IMR-90 (cell line): ENCODE results near the gene BMERB1. TPM values are rescaled to one million over a fixed set of nuclear protein-coding genes. Genes with fewer than 3 reads are reported as not detected.

Source experiments
- ATAC-seq: fragments of 200-7000 bp; cut with Tn5 transposase; 2 replicates; pipeline ENCODE4 v1.9.1; 2020; ENCODE audit warnings: low read depth, mild to moderate bottlenecking, moderate library complexity
- BruUV-seq: library from RNA; stranded (reverse); fragments of 400-500 nt; replicated peaks from 2 replicates; lab custom pipeline; 2021; lab: Mats Ljungman, UMichigan
- CTCF ChIA-PET: fragments of 300-600 bp; formaldehyde crosslinking; extraction: SDS; loops from one replicate; lab custom pipeline; 2021; ENCODE audit warnings: antibody characterized with exemption; lab: Yijun Ruan, JAX
- POLR2A ChIA-PET: fragments of 300-600 bp; sonication (Branson Sonifier 250); formaldehyde crosslinking; loops from one replicate; lab custom pipeline; 2022; ENCODE audit warnings: antibody characterized with exemption; ENCODE audit not compliant: unreplicated experiment; lab: Charles Lee
- DNase-seq: peaks from one replicate; pipeline ENCODE4 v3.0.0; 2013
- H2AFZ ChIP-seq: replicated peaks from 2 replicates; pipeline ENCODE3; 2013; ENCODE audit warnings: low read length, mild to moderate bottlenecking; ENCODE audit not compliant: poor library complexity
- H2AK5ac ChIP-seq: 2 replicates; pipeline ENCODE4 v1.6.1; 2013; ENCODE audit warnings: low read depth, low read length, inconsistent platforms
- H2AK9ac ChIP-seq: replicated peaks from 2 replicates; pipeline ENCODE3; 2013; ENCODE audit warnings: mild to moderate bottlenecking, low read depth, low read length, moderate library complexity; ENCODE audit not compliant: poor library complexity
- H2BK120ac ChIP-seq: 2 replicates; pipeline ENCODE4 v1.6.1; 2013; ENCODE audit warnings: low read depth, low read length, inconsistent platforms
- H2BK15ac ChIP-seq: 3 replicates; pipeline ENCODE4 v1.6.1; 2013; ENCODE audit warnings: low read depth, low read length, inconsistent platforms
- H2BK20ac ChIP-seq: 2 replicates; pipeline ENCODE4 v1.6.1; 2013; ENCODE audit warnings: low read depth, mild to moderate bottlenecking, inconsistent platforms, low read length, moderate library complexity
- H2BK5ac ChIP-seq: 2 replicates; pipeline ENCODE4 v1.6.1; 2013; ENCODE audit warnings: mild to moderate bottlenecking, low read depth, low read length, inconsistent platforms; ENCODE audit not compliant: poor library complexity, severe bottlenecking
- H3K14ac ChIP-seq: replicated peaks from 2 replicates; pipeline ENCODE4 v1.6.1; 2013; ENCODE audit warnings: low read depth, low read length, inconsistent platforms
- H3K18ac ChIP-seq: 2 replicates; pipeline ENCODE4 v1.6.1; 2013; ENCODE audit warnings: low read depth, low read length, control low read depth
- H3K23ac ChIP-seq: 2 replicates; pipeline ENCODE4 v1.6.1; 2013; ENCODE audit warnings: low read depth, low read length, inconsistent platforms
- H3K27ac ChIP-seq: 2 replicates; pipeline ENCODE4 v1.5.1; 2013; ENCODE audit warnings: mild to moderate bottlenecking, control low read depth, low read length; ENCODE audit not compliant: insufficient read depth
- H3K27me3 ChIP-seq: 2 replicates; pipeline ENCODE4 v1.6.1; 2013; ENCODE audit warnings: low read length; ENCODE audit not compliant: control insufficient read depth, insufficient read depth
- H3K36me3 ChIP-seq: 2 replicates; pipeline ENCODE4 v1.6.1; 2013; ENCODE audit warnings: low read length, mixed read lengths; ENCODE audit not compliant: control insufficient read depth, insufficient read depth
- H3K4ac ChIP-seq: 2 replicates; pipeline ENCODE4 v1.6.1; 2013; ENCODE audit warnings: low read depth, low read length, inconsistent platforms
- H3K4me1 ChIP-seq: 2 replicates; pipeline ENCODE4 v1.6.1; 2013; ENCODE audit warnings: low read length, mixed read lengths; ENCODE audit not compliant: control insufficient read depth, insufficient read depth
- H3K4me2 ChIP-seq: 2 replicates; pipeline ENCODE4 v1.6.1; 2013; ENCODE audit warnings: low read depth, mild to moderate bottlenecking, control low read depth, low read length, moderate library complexity
- H3K4me3 ChIP-seq: 2 replicates; pipeline ENCODE4 v1.5.1; 2013; ENCODE audit warnings: low read depth, mild to moderate bottlenecking, control low read depth, low read length, moderate library complexity; ENCODE audit not compliant: insufficient read depth
- H3K56ac ChIP-seq: 2 replicates; pipeline ENCODE4 v1.6.1; 2013; ENCODE audit warnings: low read length, inconsistent platforms; ENCODE audit not compliant: insufficient read depth; ENCODE audit errors: extremely low read depth
- H3K79me1 ChIP-seq, 2 experiments: 2 replicates each; pipeline ENCODE4 v1.6.1; 2013; ENCODE audit warnings: low read length in 2 of 2, inconsistent platforms in 1 of 2, low read depth in 1 of 2
- H3K9ac ChIP-seq: 2 replicates; pipeline ENCODE4 v1.6.1; 2013; ENCODE audit warnings: low read depth, low read length, control low read depth
- H3K9me1 ChIP-seq: 2 replicates; pipeline ENCODE4 v1.6.1; 2013; ENCODE audit warnings: low read length, inconsistent platforms; ENCODE audit not compliant: insufficient read depth
- H3K9me3 ChIP-seq: 2 replicates; pipeline ENCODE4 v1.6.1; 2013; ENCODE audit warnings: low read length; ENCODE audit not compliant: control insufficient read depth, insufficient read depth
- H4K20me1 ChIP-seq: 2 replicates; pipeline ENCODE4 v1.6.1; 2013; ENCODE audit warnings: low read length, inconsistent platforms; ENCODE audit not compliant: insufficient read depth
- H4K5ac ChIP-seq: 2 replicates; pipeline ENCODE4 v1.6.1; 2013; ENCODE audit warnings: mild to moderate bottlenecking, low read depth, low read length, control low read depth
- H4K8ac ChIP-seq, 2 experiments: 2 replicates each; pipeline ENCODE4 v1.6.1; 2013; ENCODE audit warnings: low read depth in 2 of 2, low read length in 2 of 2, control low read depth in 1 of 2, inconsistent platforms in 1 of 2
- H4K91ac ChIP-seq: 2 replicates; pipeline ENCODE4 v1.6.1; 2013; ENCODE audit warnings: low read depth, low read length, inconsistent platforms; ENCODE audit not compliant: insufficient read depth
- BHLHE40 ChIP-seq: fragments of 150-350 bp; IDR thresholded peaks from 2 replicates; pipeline ENCODE4 v1.6.1; 2016; ENCODE audit warnings: mild to moderate bottlenecking, low read depth, low read length
- CEBPB ChIP-seq: IDR thresholded peaks from 2 replicates; pipeline ENCODE4 v1.6.1; 2012; ENCODE audit warnings: low read depth, low read length, improper control_type of control experiment
- CHD1 ChIP-seq: IDR thresholded peaks from 2 replicates; pipeline ENCODE4 v1.6.1; 2012; ENCODE audit warnings: low read depth, low read length, improper control_type of control experiment
- CTCF ChIP-seq: conservative IDR thresholded peaks from 2 replicates; pipeline ENCODE4 v1.5.1; 2012; ENCODE audit warnings: mild to moderate bottlenecking, low read depth, low read length, improper control_type of control experiment
- ELK1 ChIP-seq: fragments of 150-350 bp; IDR thresholded peaks from 2 replicates; pipeline ENCODE4 v1.6.1; 2016; ENCODE audit warnings: low read depth, mild to moderate bottlenecking, low read length, moderate library complexity, borderline replicate concordance
- FOS ChIP-seq: fragments of 150-350 bp; IDR thresholded peaks from 2 replicates; pipeline ENCODE4 v1.6.1; 2016; ENCODE audit warnings: low read depth, low read length
- MAFK ChIP-seq: IDR thresholded peaks from 2 replicates; pipeline ENCODE4 v1.6.1; 2012; ENCODE audit warnings: low read depth, low read length, improper control_type of control experiment
- MAZ ChIP-seq: IDR thresholded peaks from 2 replicates; pipeline ENCODE4 v1.6.1; 2012; ENCODE audit warnings: low read depth, mild to moderate bottlenecking, low read length, improper control_type of control experiment, moderate library complexity, borderline replicate concordance
- MXI1 ChIP-seq: IDR thresholded peaks from 2 replicates; pipeline ENCODE4 v1.6.1; 2012; ENCODE audit warnings: low read depth, mild to moderate bottlenecking, low read length, moderate library complexity, borderline replicate concordance
- NFE2L2 ChIP-seq: fragments of 150-350 bp; IDR thresholded peaks from 2 replicates; pipeline ENCODE4 v1.6.1; 2016; ENCODE audit warnings: low read depth, mild to moderate bottlenecking, low read length
- POLR2A ChIP-seq: IDR thresholded peaks from 2 replicates; pipeline ENCODE4 v1.6.1; 2012; ENCODE audit warnings: mild to moderate bottlenecking, low read depth, low read length
- RAD21 ChIP-seq: IDR thresholded peaks from 2 replicates; pipeline ENCODE4 v1.6.1; 2012; ENCODE audit warnings: low read length, improper control_type of control experiment
- RCOR1 ChIP-seq: IDR thresholded peaks from 2 replicates; pipeline ENCODE4 v1.6.1; 2012; ENCODE audit warnings: mild to moderate bottlenecking, low read length, improper control_type of control experiment; ENCODE audit not compliant: insufficient replicate concordance
- RFX5 ChIP-seq: IDR thresholded peaks from 2 replicates; pipeline ENCODE4 v1.8.0; 2012; ENCODE audit warnings: low read depth, mild to moderate bottlenecking, low read length, moderate library complexity
- SMC3 ChIP-seq: fragments of 150-350 bp; IDR thresholded peaks from 2 replicates; pipeline ENCODE4 v1.6.1; 2016; ENCODE audit warnings: low read depth, mild to moderate bottlenecking, antibody characterized with exemption, low read length, moderate library complexity
- USF2 ChIP-seq: fragments of 150-350 bp; IDR thresholded peaks from 2 replicates; pipeline ENCODE4 v1.6.1; 2017; ENCODE audit warnings: mild to moderate bottlenecking, antibody characterized with exemption, low read length, low read depth
- WGBS, 2 experiments: methylation state at CpG; one replicate each; pipeline versions ENCODE4 v1.1.5 to v1.1.7; 2013; ENCODE audit warnings: missing lambda C conversion rate in 2 of 2; ENCODE audit not compliant: insufficient read length in 1 of 2; ENCODE audit errors: extremely low coverage in 2 of 2; 5-methylcytosine and 5-hydroxymethylcytosine counted together
- dilution Hi-C: fragments of 300-500 bp; cut with HindIII; formaldehyde crosslinking; loops from one replicate; pipeline ENCODE4 v1.14.3; 2018; ENCODE audit warnings: low sequenced_read_pairs; ENCODE audit not compliant: unreplicated experiment
- in situ Hi-C: fragments of 300-500 bp; cut with MboI; formaldehyde crosslinking; loops from 3 replicates; pipeline ENCODE4 v1.14.3; 2019; ENCODE audit warnings: low sequenced_read_pairs, inconsistent platforms, mixed read lengths
- intact Hi-C: fragments of 100-400 bp; cut with micrococcal nuclease; formaldehyde crosslinking; loops from 2 replicates; pipeline ENCODE4 v1.10.0; 2022
- polyA plus RNA-seq, 3 experiments: library from polyadenylated mRNA; depleted of rRNA; stranded (reverse); fragments of >200 nt; gene quantifications; 2 replicates each; pipeline ENCODE4 v1.2.3, GENCODE V29; 2012; ENCODE audit warnings: low replicate concordance in 1 of 3
- total RNA-seq: library from RNA; depleted of rRNA; stranded (reverse); fragments of >200 nt; gene quantifications from 2 replicates; pipeline ENCODE4 v1.2.3, GENCODE V29; 2012

Gene BMERB1
- total and polyA plus RNA-seq, 2 of the 4 experiments (the other 2 are of a cell fraction) = 22.6 to 32.9 TPM

- H3K4me3 ChIP-seq = no peak overlapping the region
- CTCF ChIA-PET = no interaction called here
These were observed 55.8 kb downstream of the BMERB1 start for GRCh38 chr16:15490123-15490711.

More at GRCh38 chr16:15490123-15490711, 55.8 kb downstream of the BMERB1 start:
- intact Hi-C loops (no loop called here), in situ Hi-C loops (no loop called here), dilution Hi-C loops (no loop called here)
- Histone ChIP-seq H3K4me2 (no peak overlapping the region), H2AK5ac (peak overlapping the region; percentile 96), H3K4me1 (peaks cover 22% of the 10 kb centered on the region), H2BK5ac (peak overlapping the region; percentile 69), H3K9me3 (no peaks in the 10 kb centered on the region), H4K20me1 (no peaks in the 10 kb centered on the region), H2BK120ac (peak overlapping the region; percentile 82), H3K36me3 (no peaks in the 10 kb centered on the region), H4K8ac (peak overlapping the region in 1 of 2 experiments; percentile 66; a peak in 1 of 4 replicates), H2BK15ac (peak overlapping the region; percentile 62; the same call in 1 of the 3 replicates), H3K9me1 (peaks cover 32% of the 10 kb centered on the region), H4K91ac (peak overlapping the region; percentile 70), H2BK20ac (peak overlapping the region; percentile 87), H4K5ac (peak overlapping the region; percentile 51), H3K56ac (no peak overlapping the region), H3K9ac (no peak overlapping the region), H2AK9ac (no peak overlapping the region), H3K14ac (peak overlapping the region; percentile 86), H3K27ac (peak overlapping the region; percentile 36), H3K23ac (peak overlapping the region; percentile 31; the same call in 1 of the 2 replicates), H3K79me1 (peaks cover 29 to 63% of the 10 kb centered on the region in 2 experiments), H2AFZ (no peak overlapping the region), H3K18ac (peak overlapping the region; percentile 68), H3K27me3 (no peaks in the 10 kb centered on the region), H3K4ac (peak overlapping the region; percentile 83)
- no TSS peak for BruUV-seq
- DNase-seq (no peak), ATAC-seq (no peak)
- POLR2A ChIA-PET = interaction anchor here (0.6 kb wide), 1 partner anchor 124 kb away, joined by 3 read pairs; no protein-coding TSS in a partner anchor
- no CpG with 5 or more reads among the region's 5 CpGs for WGBS, 2 experiments
- TF ChIP-seq NFE2L2 (no peak), USF2 (no peak), POLR2A (no peak), RAD21 (no peak), MXI1 (no peak), CTCF (no peak), CHD1 (no peak), SMC3 (no peak), RFX5 (no peak), CEBPB (no peak), MAZ (no peak), FOS (no peak), BHLHE40 (no peak), MAFK (no peak), ELK1 (no peak), RCOR1 (no peak)
